IPS-NIHi7 (cell line): ENCODE measurements around the gene TIMM10B.
"Not testable (repeated sequence)": the region's sequence is repeated elsewhere in the genome, so short reads cannot be mapped to it uniquely, and the experiment has no call there.

Experiments
- DNase-seq: peaks from one replicate; pipeline ENCODE4 v3.0.0; 2012; ENCODE audit warnings: mixed read lengths; ENCODE audit errors: extremely low spot score

The TIMM10B gene

GRCh38 chr11:6505577-6506240 lies 24.4 kb downstream of the TIMM10B start:
- peak; percentile 59 for DNase-seq

- DNase-seq = no peak
Observed at GRCh38 chr11:6516865-6517264, 35.6 kb downstream of the TIMM10B start.

GRCh38 chr11:6520265-6520664 lies 39.0 kb downstream of the TIMM10B start:
- DNase-seq = no peak

- DNase-seq = not testable (repeated sequence)
Observed at GRCh38 chr11:6521946-6522345, 40.6 kb downstream of the TIMM10B start.

- DNase-seq = no peak
Observed at GRCh38 chr11:6523253-6523652, 42.0 kb downstream of the TIMM10B start.

GRCh38 chr11:6526411-6527135 lies 45.3 kb downstream of the TIMM10B start:
- no peak for DNase-seq

GRCh38 chr11:6529266-6529665 lies 48.0 kb downstream of the TIMM10B start:
- no peak for DNase-seq

GRCh38 chr11:6530848-6531247 lies 49.5 kb downstream of the TIMM10B start:
- DNase-seq = no peak

- peak; percentile 78 for DNase-seq
Observed at GRCh38 chr11:6531267-6531752, 50.0 kb downstream of the TIMM10B start.
